K562 (cell line): ENCODE measurements around the gene PSMD13. TPM values are rescaled to one million over a fixed set of nuclear protein-coding genes. Genes with fewer than 3 reads are reported as not detected.

Source experiments
- ATAC-seq: fragments of 200-7000 bp; cut with Tn5 transposase; 3 replicates; pipeline ENCODE4 v1.9.1; 2020; ENCODE audit warnings: moderate library complexity
- BruUV-seq: library from RNA; stranded (reverse); fragments of 400-500 nt; replicated peaks from 2 replicates; lab custom pipeline; 2021; lab: Mats Ljungman, UMichigan
- CTCF ChIA-PET: fragments of 300-600 bp; formaldehyde crosslinking; extraction: SDS; loops from one replicate; lab custom pipeline; 2021; ENCODE audit warnings: low intra/inter-chr PET ratio; lab: Yijun Ruan, JAX
- POLR2A ChIA-PET: fragments of 300-600, 350-650 bp; sonication (Branson Sonifier 250); formaldehyde crosslinking; extraction: SDS; loops from one replicate; lab custom pipeline; 2021; ENCODE audit warnings: antibody characterized with exemption, inconsistent platforms; lab: Yijun Ruan, JAX
- DNase-seq, 4 experiments: peaks; one replicate each; pipeline versions ENCODE4 v3.0.0 to v3.0.0-alpha.2; 2011 to 2018; ENCODE audit warnings: low spot score in 3 of 4, mixed read lengths in 3 of 4; ENCODE audit errors: extremely low read depth in 1 of 4
- FAIRE-seq: peaks from 2 replicates; lab custom pipeline; 2011; peaks lifted over from hg19 to GRCh38; lab: Jason Lieb, UNC
- H2AFZ ChIP-seq: 2 replicates; pipeline ENCODE4 v1.6.0; 2011; ENCODE audit warnings: low read depth, low read length, control low read depth, inconsistent platforms
- H3K27ac ChIP-seq: fragments of 200-600 bp; 3 replicates; pipeline ENCODE4 v1.8.0; 2011; ENCODE audit warnings: low read depth, mild to moderate bottlenecking, control low read depth, inconsistent platforms, low read length, moderate library complexity, mixed read lengths; ENCODE audit errors: extremely low read depth
- H3K27me3 ChIP-seq, 2 experiments: fragments of 300-600 bp in 1 of 2; 2 replicates in 1 of 2; 3 replicates in 1 of 2; pipeline versions ENCODE4 v1.6.0 to v1.8.0; 2011; ENCODE audit warnings: inconsistent platforms in 2 of 2, low read length in 2 of 2, mild to moderate bottlenecking in 1 of 2, mixed read lengths in 1 of 2, moderate library complexity in 1 of 2; ENCODE audit not compliant: control insufficient read depth in 2 of 2, insufficient read depth in 2 of 2
- H3K36me3 ChIP-seq: fragments of 300-600 bp; 3 replicates; pipeline ENCODE4 v1.8.0; 2011; ENCODE audit warnings: mild to moderate bottlenecking, low read length, inconsistent platforms; ENCODE audit not compliant: control insufficient read depth, insufficient read depth
- H3K4me1 ChIP-seq, 2 experiments: fragments of 200-600 bp in 1 of 2; replicated peaks in 1 of 2; 2 replicates in 1 of 2; 3 replicates in 1 of 2; pipeline versions ENCODE4 v1.5.1 to v1.8.0; 2011; ENCODE audit warnings: inconsistent platforms in 2 of 2, low read length in 2 of 2, mild to moderate bottlenecking in 1 of 2, mixed read lengths in 1 of 2, moderate library complexity in 1 of 2; ENCODE audit not compliant: control insufficient read depth in 2 of 2, insufficient read depth in 2 of 2
- H3K4me2 ChIP-seq: 2 replicates; pipeline ENCODE4 v1.6.1; 2011; ENCODE audit warnings: low read length, control low read depth, inconsistent platforms, mixed read lengths; ENCODE audit not compliant: insufficient read depth
- H3K4me3 ChIP-seq: fragments of 200-600 bp; sonication (generic), shearing (Covaris generic); 2 replicates; pipeline ENCODE4 v1.5.1; 2016; ENCODE audit warnings: control low read depth, inconsistent platforms
- H3K79me2 ChIP-seq: fragments of 200-600 bp; 3 replicates; pipeline ENCODE4 v1.8.0; 2011; ENCODE audit warnings: low read length, inconsistent platforms; ENCODE audit not compliant: control insufficient read depth, insufficient read depth
- H3K9ac ChIP-seq, 2 experiments: 2 replicates each; pipeline versions ENCODE4 v1.6.0 to v1.6.1; 2011; ENCODE audit warnings: low read depth in 2 of 2, low read length in 2 of 2, control low read depth in 1 of 2, inconsistent platforms in 1 of 2, mild to moderate bottlenecking in 1 of 2, mixed read lengths in 1 of 2; ENCODE audit not compliant: insufficient read depth in 1 of 2
- H3K9me1 ChIP-seq: one replicate; pipeline ENCODE4 v1.6.0; 2011; ENCODE audit warnings: inconsistent platforms, mild to moderate bottlenecking, low read length, moderate library complexity; ENCODE audit not compliant: control insufficient read depth, insufficient read depth
- H3K9me3 ChIP-seq: replicated peaks from 2 replicates; pipeline ENCODE4 v1.5.1; 2011; ENCODE audit warnings: low read depth, low read length, inconsistent platforms; ENCODE audit not compliant: control insufficient read depth, insufficient read depth
- H4K20me1 ChIP-seq: replicated peaks from 2 replicates; pipeline ENCODE4 v1.6.1; 2011; ENCODE audit warnings: low read length, inconsistent platforms, mixed read lengths; ENCODE audit not compliant: control insufficient read depth, insufficient read depth
- BMI1 ChIP-seq: fragments of 150-350 bp; IDR thresholded peaks from 2 replicates; pipeline ENCODE4 v1.6.1; 2014; ENCODE audit warnings: low read length
- CBX5 ChIP-seq: IDR thresholded peaks from 2 replicates; pipeline ENCODE4 v1.6.1; 2014; ENCODE audit warnings: low read depth, borderline replicate concordance
- HDAC1 ChIP-seq, 2 experiments: fragments of 450-650 bp; IDR thresholded peaks; 2 replicates each; pipeline ENCODE4 v1.6.1; 2016 to 2017; ENCODE audit warnings: inconsistent platforms in 1 of 2, mild to moderate bottlenecking in 1 of 2, moderate library complexity in 1 of 2
- HDAC8 ChIP-seq: fragments of 450-650 bp; IDR thresholded peaks from 2 replicates; pipeline ENCODE4 v1.6.1; 2016; ENCODE audit warnings: mild to moderate bottlenecking, missing genetic modification characterization, moderate library complexity, missing compliant biosample characterization
- IFI16 ChIP-seq: fragments of 250-450 bp; sonication (Bioruptor Pico); IDR thresholded peaks from 2 replicates; pipeline ENCODE4 v2.1.2; 2022; ENCODE audit warnings: mild to moderate bottlenecking, inconsistent platforms
- KAT7 ChIP-seq: sonication (generic); formaldehyde crosslinking; IDR thresholded peaks from 2 replicates; pipeline ENCODE4 v1.8.0; 2022; ENCODE audit warnings: missing genetic modification reagents, mild to moderate bottlenecking, borderline replicate concordance
- KDM1A ChIP-seq, 2 experiments: fragments of 450-650 bp; IDR thresholded peaks; 2 replicates each; pipeline ENCODE4 v1.6.1; 2016; ENCODE audit warnings: mild to moderate bottlenecking in 2 of 2
- MEF2D ChIP-seq: conservative IDR thresholded peaks from 2 replicates; pipeline ENCODE4 v1.6.1; 2016; ENCODE audit warnings: low read depth, missing genetic modification characterization, missing compliant biosample characterization
- POLR3G ChIP-seq: IDR thresholded peaks from 2 replicates; pipeline ENCODE4 v1.6.1; 2011; ENCODE audit not compliant: insufficient read length, insufficient replicate concordance; ENCODE audit errors: extremely low read depth
- PTTG1 ChIP-seq: fragments of 450-650 bp; IDR thresholded peaks from 2 replicates; pipeline ENCODE4 v1.6.1; 2016; ENCODE audit warnings: low read depth, mild to moderate bottlenecking, missing genetic modification characterization, missing compliant biosample characterization
- RHOXF2B ChIP-seq: fragments of 250-450 bp; sonication (Bioruptor Pico); conservative IDR thresholded peaks from 2 replicates; pipeline ENCODE4 v1.5.1; 2021
- SNIP1 ChIP-seq: fragments of 450-650 bp; IDR thresholded peaks from 2 replicates; pipeline ENCODE4 v1.7.1; 2017; ENCODE audit warnings: low read depth, mild to moderate bottlenecking
- TBP ChIP-seq: optimal IDR thresholded peaks from 2 replicates; pipeline ENCODE3; 2011; ENCODE audit warnings: low read depth, low read length, improper control_type of control experiment
- ZNF511 ChIP-seq: sonication (generic); formaldehyde crosslinking; IDR thresholded peaks from 2 replicates; pipeline ENCODE4 v1.8.0; 2022; ENCODE audit warnings: mild to moderate bottlenecking, missing genetic modification reagents
- WGBS: fragments of 100-300 bp; shearing (Covaris generic); methylation state at CpG from one replicate; pipeline ENCODE4 v1.1.6; 2016; ENCODE audit warnings: low coverage, mixed read lengths; ENCODE audit not compliant: insufficient coverage; ENCODE audit errors: missing lambda C conversion rate; 5-methylcytosine and 5-hydroxymethylcytosine counted together
- in situ Hi-C: fragments of 300-500 bp; cut with MboI; formaldehyde crosslinking; loops from 4 replicates; pipeline ENCODE4 v1.15.0; 2018; ENCODE audit warnings: inconsistent platforms, mixed read lengths
- intact Hi-C: fragments of 100-400 bp; cut with micrococcal nuclease; formaldehyde crosslinking; loops from 2 replicates; pipeline ENCODE4 v1.14.2; 2022
- polyA plus RNA-seq, 8 experiments: library from polyadenylated mRNA; depleted of rRNA in 4 of 8; stranded (reverse) in 5 of 8; unstranded in 3 of 8; fragments of >200 nt; fragmentation: Nextera tagmentation in 2 of 8; fragmentation: Illumina TruSeq in 1 of 8; extraction: Ambion mirVana in 2 of 8; extraction: Trizol in 1 of 8; gene quantifications; 2 replicates each; pipeline versions ENCODE4 v1.2.1 to v1.2.3, GENCODE V29; 2011 to 2014; ENCODE audit warnings: inconsistent platforms in 1 of 8, missing spikeins in 1 of 8
- total RNA-seq, 7 experiments: library from RNA; depleted of rRNA in 6 of 7; stranded (reverse); fragments of >200 nt in 6 of 7; fragmentation: Illumina TruSeq in 2 of 7; extraction: Trizol in 2 of 7; gene quantifications; 2 replicates each; pipeline versions ENCODE4 v1.2.1 to v1.2.3, GENCODE V29; 2011 to 2021; ENCODE audit warnings: low replicate concordance in 1 of 7

Gene PSMD13
- total and polyA plus RNA-seq, 9 of the 15 experiments (the other 6 are each of a cell fraction or from before 2014, with no cell fraction given) = 185 to 383 (median 267) TPM

GRCh38 chr11:269146-269890, 32.5 kb downstream of the PSMD13 start:
- BruUV-seq = TSS peak; percentile 56
- peak; percentile 34; the same call in 1 of the 2 replicates for TF ChIP-seq MEF2D (tag)
- TF ChIP-seq TBP = no peak
- TF ChIP-seq SNIP1 = no peak
- TF ChIP-seq POLR3G = no peak
- no peak; a peak in 1 of 4 replicates for TF ChIP-seq HDAC1 (IDR thresholded peaks at IDR 0.05)
- no peak for TF ChIP-seq KAT7 (CRISPR knock-in tag)
- no peak for TF ChIP-seq PTTG1 (tag)
- TF ChIP-seq HDAC8 (tag) = no peak
- TF ChIP-seq ZNF511 = no peak
- no peak for TF ChIP-seq BMI1
- TF ChIP-seq IFI16 (CRISPR knock-in tag) = no peak
- no peak for TF ChIP-seq KDM1A (IDR thresholded peaks at IDR 0.05)
- TF ChIP-seq RHOXF2B = no peak
- TF ChIP-seq CBX5 = no peak

More at GRCh38 chr11:269146-269890, 32.5 kb downstream of the PSMD13 start:
- Histone ChIP-seq H3K27ac (peak overlapping the region; percentile 93), H3K36me3 (no peaks in the 10 kb centered on the region), H2AFZ (peak overlapping the region; percentile 95), H3K4me1 (peaks cover 19 to 34% of the 10 kb centered on the region in 2 experiments; a peak in 4 of 5 replicates), H3K4me2 (peak overlapping the region; percentile 94), H3K9me1 (no peaks in the 10 kb centered on the region), H3K9ac (peak overlapping the region; percentile 18 to 84; a peak in 3 of 4 replicates), H3K79me2 (peaks cover 10% of the 10 kb centered on the region; the same call in 1 of the 3 replicates), H3K27me3 (no peaks in the 10 kb centered on the region), H3K4me3 (peak overlapping the region; percentile 43), H4K20me1 (no peaks in the 10 kb centered on the region), H3K9me3 (peaks cover 8% of the 10 kb centered on the region)
- ATAC-seq = peak; percentile 52
- ChIA-PET CTCF (interaction anchor here (0.7 kb wide), 2 partner anchors 50 to 123 kb away, joined by 3 to 4 read pairs; no protein-coding TSS in a partner anchor), POLR2A (interaction anchor here (1.0 to 3.4 kb wide), 6 partner anchors 8 to 63 kb away, joined by 3 to 14 read pairs (median 6); partner anchors contain the start of genes BET1L, NLRP6 and RIC8A)
- WGBS = 8% methylated on average over 21 of the region's 21 CpGs
- in situ Hi-C loops (no loop called here), intact Hi-C loops (loop anchor here (5.0 kb wide), 2 partner anchors 43 to 83 kb away; partner anchors contain the start of gene IFITM1)
- FAIRE-seq = no peak
- peak in 2 of 4 experiments; percentile 38 to 67 for DNase-seq
